HG03457 (cell line): ENCODE results near the gene CLEC16A.

ENCODE experiments used
- ATAC-seq: cut with Tn5 transposase; IDR thresholded peaks from one replicate; pipeline ENCODE4 v1.9.1; 2021; ENCODE audit warnings: moderate number of reproducible peaks; ENCODE audit not compliant: unreplicated experiment

The CLEC16A gene

GRCh38 chr16:10987361-10988163, 43.2 kb downstream of the CLEC16A start:
- ATAC-seq: no peak

- ATAC-seq: no peak
Measured at GRCh38 chr16:10988164-10988803, 43.9 kb downstream of the CLEC16A start.

- no peak for ATAC-seq
Measured at GRCh38 chr16:10988879-10989278, 44.5 kb downstream of the CLEC16A start.

GRCh38 chr16:10989559-10989958, 45.2 kb downstream of the CLEC16A start:
- ATAC-seq: no peak

GRCh38 chr16:10990378-10990777, 46.0 kb downstream of the CLEC16A start:
- no peak for ATAC-seq

GRCh38 chr16:10992112-10992511, 47.7 kb downstream of the CLEC16A start:
- no peak for ATAC-seq

- ATAC-seq: no peak
Measured at GRCh38 chr16:10992797-10993196, 48.4 kb downstream of the CLEC16A start.

GRCh38 chr16:10993649-10994048, 49.3 kb downstream of the CLEC16A start:
- no peak for ATAC-seq

GRCh38 chr16:10994571-10994970, 50.2 kb downstream of the CLEC16A start:
- no peak for ATAC-seq

- ATAC-seq: no peak
Measured at GRCh38 chr16:10995565-10995964, 51.2 kb downstream of the CLEC16A start.

- ATAC-seq: no peak
Measured at GRCh38 chr16:10997485-10997884, 53.1 kb downstream of the CLEC16A start.

- no peak for ATAC-seq
Measured at GRCh38 chr16:10999300-10999699, 54.9 kb downstream of the CLEC16A start.

- no peak for ATAC-seq
Measured at GRCh38 chr16:11001611-11002010, 57.2 kb downstream of the CLEC16A start.

- ATAC-seq: no peak
Measured at GRCh38 chr16:11003141-11003540, 58.8 kb downstream of the CLEC16A start.

- no peak for ATAC-seq
Measured at GRCh38 chr16:11004351-11004750, 60.0 kb downstream of the CLEC16A start.

- ATAC-seq: no peak
Measured at GRCh38 chr16:11004973-11005610, 60.7 kb downstream of the CLEC16A start.

GRCh38 chr16:11005611-11005975, 61.2 kb downstream of the CLEC16A start:
- ATAC-seq: no peak

GRCh38 chr16:11006656-11007055, 62.3 kb downstream of the CLEC16A start:
- no peak for ATAC-seq

GRCh38 chr16:11007714-11008280, 63.4 kb downstream of the CLEC16A start:
- ATAC-seq: no peak

- no peak for ATAC-seq
Measured at GRCh38 chr16:11009027-11009755, 64.8 kb downstream of the CLEC16A start.
